Measurements from ENCODE around the gene ATF6. TPM values are rescaled to one million over a fixed set of nuclear protein-coding genes. Genes with fewer than 3 reads are reported as not detected.
A peak's percentile ranks its signal among the peaks of the same experiment; 100 is the strongest.
"Not testable (repeated sequence)": the region's sequence is repeated elsewhere in the genome, so short reads cannot be mapped to it uniquely, and the experiment has no call there.

Gene ATF6
- total and polyA plus RNA-seq, 2 donors (not counting 3 experiments of a cell fraction or from before 2014, with no cell fraction given), result 24.9 to 40.3 TPM

DNA sequence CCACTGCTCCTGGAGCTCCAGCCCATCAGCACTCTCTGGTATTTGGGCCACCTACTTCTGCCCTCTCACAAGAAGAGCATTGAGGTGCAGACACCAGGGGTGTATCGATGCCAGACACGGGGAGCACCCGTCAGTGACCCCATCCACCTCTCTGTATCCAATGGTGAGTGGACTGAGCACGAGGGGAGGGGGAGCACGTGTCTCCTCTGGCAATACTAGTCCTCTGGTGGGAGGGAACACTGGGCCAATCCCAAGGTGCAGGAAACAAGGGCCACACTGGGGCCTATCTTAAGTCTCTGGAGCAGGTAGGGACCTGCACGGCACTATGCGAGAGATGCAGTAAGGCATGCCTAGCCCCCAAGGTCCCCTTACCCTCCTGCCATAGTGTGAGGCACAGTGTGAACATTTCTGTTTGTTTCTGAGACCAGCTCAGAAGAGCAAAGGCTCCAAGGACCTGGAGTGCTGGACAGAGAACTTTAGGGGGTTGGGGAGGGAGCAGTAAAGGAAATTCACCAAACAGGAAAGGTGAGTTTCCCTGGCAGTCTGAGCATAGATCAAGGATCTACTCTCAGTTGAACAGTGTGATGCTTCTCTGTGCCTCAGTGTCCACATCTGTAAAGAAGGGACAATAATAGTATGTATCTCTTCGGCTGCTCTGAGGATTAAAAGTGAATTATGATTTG is 42.5 kb upstream of the ATF6 start:
- H3K4me3 ChIP-seq (replicated peaks in 1 of 3; ENCODE audit: insufficient read depth in 1 of 3, low read depth in 1 of 3, low read length in 3 of 3), result no peak overlapping the region
- intact Hi-C loops (cut with micrococcal nuclease) (no loop called here), dilution Hi-C loops (cut with MboI; ENCODE audit: extremely low pct_ligation_motif_present, low sequenced_read_pairs) (no loop called here)
- peaks cover 11% of the 10 kb centered on the region for H3K4me1 ChIP-seq (ENCODE audit: control insufficient read depth, extremely low read depth, insufficient read depth, low read length)
- no peaks in the 10 kb centered on the region for H4K20me1 ChIP-seq (replicated peaks; ENCODE audit: control insufficient read depth, extremely low read depth, insufficient read depth, low read length)
- H2AFZ ChIP-seq (ENCODE audit: low read depth, low read length), result no peak overlapping the region
- no peaks in the 10 kb centered on the region for H3K9me3 ChIP-seq (replicated peaks; ENCODE audit: control insufficient read depth, insufficient read depth, low read length)
- no peaks in the 10 kb centered on the region for H3K9me1 ChIP-seq (replicated peaks; ENCODE audit: control insufficient read depth, extremely low read depth, insufficient read depth, low read length)
- ChIA-PET POLR2A (no interaction called here), CTCF (interaction anchor here (1.2 kb wide), 1 partner anchor 18 kb away, joined by 3 read pairs; no protein-coding TSS in a partner anchor)
- FAIRE-seq (no peak), DNase-seq (ENCODE audit: low read depth, low spot score) (no peak)
- H3K36me3 ChIP-seq (ENCODE audit: control insufficient read depth in 2 of 2, extremely low read depth in 1 of 2, insufficient read depth in 2 of 2, low read length in 2 of 2), result no peaks in the 10 kb centered on the region
- H3K79me2 ChIP-seq (ENCODE audit: control insufficient read depth, insufficient read depth, low read length), result no peaks in the 10 kb centered on the region
- H3K27me3 ChIP-seq (ENCODE audit: control insufficient read depth in 2 of 2, insufficient read depth in 2 of 2, low read length in 2 of 2), result no peaks in the 10 kb centered on the region
- BruUV-seq (replicated peaks), result no TSS peak
- no peak overlapping the region for H3K9ac ChIP-seq (replicated peaks; ENCODE audit: extremely low read depth, insufficient read depth, low read length)
- H3K27ac ChIP-seq (ENCODE audit: insufficient read depth, low read depth, low read length), result no peak overlapping the region
- TF ChIP-seq EZH2 (IDR thresholded peaks at IDR 0.05; ENCODE audit: borderline replicate concordance, low read depth, low read length, severe bottlenecking) (no peak), FOS (IDR thresholded peaks at IDR 0.05; ENCODE audit: borderline replicate concordance, insufficient read depth, low read length) (no peak), POLR2A (IDR thresholded peaks at IDR 0.05; ENCODE audit: low read depth, low read length) (no peak), JUN (IDR thresholded peaks at IDR 0.05; ENCODE audit: borderline replicate concordance, insufficient read depth, insufficient read length, low read depth) (no peak), MYC (IDR thresholded peaks at IDR 0.05; ENCODE audit: low read depth, low read length) (no peak), GATA2 (IDR thresholded peaks at IDR 0.05; ENCODE audit: insufficient read depth, insufficient read length, low read depth, low read length) (no peak)
- TF ChIP-seq, protein P1, sequence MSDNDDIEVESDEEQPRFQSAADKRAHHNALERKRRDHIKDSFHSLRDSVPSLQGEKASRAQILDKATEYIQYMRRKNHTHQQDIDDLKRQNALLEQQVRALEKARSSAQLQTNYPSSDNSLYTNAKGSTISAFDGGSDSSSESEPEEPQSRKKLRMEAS (IDR thresholded peaks at IDR 0.05; ENCODE audit: insufficient read depth, insufficient read length), result no peak
- TF ChIP-seq, protein P2, sequence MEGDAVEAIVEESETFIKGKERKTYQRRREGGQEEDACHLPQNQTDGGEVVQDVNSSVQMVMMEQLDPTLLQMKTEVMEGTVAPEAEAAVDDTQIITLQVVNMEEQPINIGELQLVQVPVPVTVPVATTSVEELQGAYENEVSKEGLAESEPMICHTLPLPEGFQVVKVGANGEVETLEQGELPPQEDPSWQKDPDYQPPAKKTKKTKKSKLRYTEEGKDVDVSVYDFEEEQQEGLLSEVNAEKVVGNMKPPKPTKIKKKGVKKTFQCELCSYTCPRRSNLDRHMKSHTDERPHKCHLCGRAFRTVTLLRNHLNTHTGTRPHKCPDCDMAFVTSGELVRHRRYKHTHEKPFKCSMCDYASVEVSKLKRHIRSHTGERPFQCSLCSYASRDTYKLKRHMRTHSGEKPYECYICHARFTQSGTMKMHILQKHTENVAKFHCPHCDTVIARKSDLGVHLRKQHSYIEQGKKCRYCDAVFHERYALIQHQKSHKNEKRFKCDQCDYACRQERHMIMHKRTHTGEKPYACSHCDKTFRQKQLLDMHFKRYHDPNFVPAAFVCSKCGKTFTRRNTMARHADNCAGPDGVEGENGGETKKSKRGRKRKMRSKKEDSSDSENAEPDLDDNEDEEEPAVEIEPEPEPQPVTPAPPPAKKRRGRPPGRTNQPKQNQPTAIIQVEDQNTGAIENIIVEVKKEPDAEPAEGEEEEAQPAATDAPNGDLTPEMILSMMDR (IDR thresholded peaks at IDR 0.05; ENCODE audit: extremely low read depth in 1 of 2, insufficient read depth in 1 of 2, low read depth in 1 of 2, low read length in 2 of 2), result no peak
- H3K4me2 ChIP-seq (ENCODE audit: insufficient read depth, low read length), result no peak overlapping the region

DNA sequence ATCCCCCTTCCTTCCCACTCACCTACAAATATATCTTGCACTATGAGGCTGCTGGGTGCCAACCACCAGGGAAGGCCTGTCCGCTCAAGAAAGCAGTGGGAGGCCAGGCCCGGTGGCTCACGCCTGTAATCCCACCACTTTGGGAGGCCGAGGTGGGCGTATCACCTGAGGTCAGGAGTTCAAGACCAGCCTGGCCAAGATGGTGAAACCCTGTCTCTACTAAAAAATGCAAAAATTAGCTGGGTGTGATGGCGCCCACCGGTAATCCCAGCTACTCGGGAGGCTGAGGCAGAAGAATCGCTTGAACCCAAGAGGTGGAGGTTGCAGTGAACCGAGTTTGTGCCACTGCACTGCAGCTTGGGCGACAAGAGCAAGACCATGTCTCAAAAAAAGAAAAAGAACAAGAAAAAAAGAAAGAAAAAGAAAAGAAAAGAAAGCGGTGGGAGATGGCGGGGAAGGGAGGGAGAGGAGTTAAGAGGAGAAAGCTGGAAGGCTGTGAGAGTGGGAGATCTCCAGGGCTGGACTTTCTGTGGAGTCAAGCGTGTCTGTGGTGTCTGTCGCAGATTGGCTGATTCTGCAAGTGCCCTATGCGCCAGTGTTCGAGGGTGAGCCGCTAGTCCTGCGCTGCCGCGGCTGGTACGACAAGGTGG is 40.7 kb upstream of the ATF6 start:
- H3K36me3 ChIP-seq (ENCODE audit: control insufficient read depth in 2 of 2, extremely low read depth in 1 of 2, insufficient read depth in 2 of 2, low read length in 2 of 2); DNase-seq (ENCODE audit: low read depth, low spot score); BruUV-seq (replicated peaks); H3K27me3 ChIP-seq (ENCODE audit: control insufficient read depth in 2 of 2, insufficient read depth in 2 of 2, low read length in 2 of 2); POLR2A ChIA-PET; H3K79me2 ChIP-seq (ENCODE audit: control insufficient read depth, insufficient read depth, low read length); H3K27ac ChIP-seq (ENCODE audit: insufficient read depth, low read depth, low read length); H4K20me1 ChIP-seq (replicated peaks; ENCODE audit: control insufficient read depth, extremely low read depth, insufficient read depth, low read length); H3K9ac ChIP-seq (replicated peaks; ENCODE audit: extremely low read depth, insufficient read depth, low read length); H3K9me1 ChIP-seq (replicated peaks; ENCODE audit: control insufficient read depth, extremely low read depth, insufficient read depth, low read length); FAIRE-seq; H3K9me3 ChIP-seq (replicated peaks; ENCODE audit: control insufficient read depth, insufficient read depth, low read length); dilution Hi-C loops (cut with MboI; ENCODE audit: extremely low pct_ligation_motif_present, low sequenced_read_pairs): not testable (repeated sequence)
- peak overlapping the region; percentile 82 for H3K4me2 ChIP-seq (ENCODE audit: insufficient read depth, low read length)
- peaks cover 21% of the 10 kb centered on the region for H3K4me1 ChIP-seq (ENCODE audit: control insufficient read depth, extremely low read depth, insufficient read depth, low read length)
- CTCF ChIA-PET, result interaction anchor here (1.7 kb wide), 2 partner anchors 16 to 77 kb away, joined by 5 to 16 read pairs; no protein-coding TSS in a partner anchor
- intact Hi-C loops (cut with micrococcal nuclease), result loop anchor here (5.0 kb wide), 1 partner anchor 193 kb away; no protein-coding TSS in a partner anchor
- H3K4me3 ChIP-seq (replicated peaks in 1 of 3; ENCODE audit: insufficient read depth in 1 of 3, low read depth in 1 of 3, low read length in 3 of 3), result peak overlapping the region in 2 of 3 experiments; percentile 51 to 55
- peak overlapping the region; percentile 85 for H2AFZ ChIP-seq (ENCODE audit: low read depth, low read length)

Data from endothelial cell of umbilical vein (primary cell).